AG04449 (cell line): ENCODE results near the gene GNB3.

Experiments
- CTCF ChIA-PET: fragments of 350-600 bp; formaldehyde crosslinking; extraction: SDS; loops from one replicate; lab custom pipeline; 2021; ENCODE audit warnings: antibody characterized with exemption; lab: Yijun Ruan, JAX
- POLR2A ChIA-PET: fragments of 400-600, 350-600 bp; formaldehyde crosslinking; extraction: SDS; loops from one replicate; lab custom pipeline; 2020; ENCODE audit warnings: antibody characterized with exemption, inconsistent platforms; lab: Yijun Ruan, JAX
- DNase-seq: peaks from one replicate; pipeline ENCODE4 v3.0.0-alpha.2; 2010; ENCODE audit warnings: low read depth, low spot score
- H3K4me3 ChIP-seq: 2 replicates; pipeline ENCODE4 v1.5.1; 2011; ENCODE audit warnings: low read depth, mild to moderate bottlenecking, control low read depth, low read length
- CTCF ChIP-seq: IDR thresholded peaks from one replicate; pipeline ENCODE4 v1.5.1; 2011; ENCODE audit warnings: mild to moderate bottlenecking, moderate library complexity, low read length, control low read depth, inconsistent platforms; ENCODE audit not compliant: insufficient read depth; ENCODE audit errors: missing control alignments

GNB3 gene

GRCh38 chr12:6837370-6838060 lies 3.2 kb upstream of the GNB3 start:
- ChIA-PET CTCF (interaction anchor here (6.5 to 17.9 kb wide), 3 partner anchors 10 to 84 kb away, joined by 83 to 316 read pairs (median 304); partner anchors contain the start of genes CDCA3, GNB3, GPR162 and MLF2), POLR2A (no interaction called here)
- DNase-seq = no peak
- no peak for TF ChIP-seq CTCF
- no peak overlapping the region for H3K4me3 ChIP-seq

- ChIA-PET CTCF (interaction anchor here (1.0 to 18.1 kb wide), 6 partner anchors 9 to 85 kb away, joined by 3 to 316 read pairs (median 8); partner anchors contain the start of genes MLF2, P3H3, SPSB2 and USP5), POLR2A (interaction anchor here (3.9 to 5.5 kb wide), 2 partner anchors 10 to 13 kb away, joined by 17 to 43 read pairs; partner anchors contain the start of genes CDCA3, P3H3 and USP5)
- no peak for TF ChIP-seq CTCF
- DNase-seq = no peak
- no peak overlapping the region for H3K4me3 ChIP-seq
Measured at GRCh38 chr12:6838854-6839253, 1.9 kb upstream of the GNB3 start.

GRCh38 chr12:6839482-6840201 lies 1.1 kb upstream of the GNB3 start:
- ChIA-PET CTCF (interaction anchor here (1.0 to 18.1 kb wide), 6 partner anchors 9 to 86 kb away, joined by 3 to 316 read pairs (median 8); partner anchors contain the start of genes MLF2, P3H3, SPSB2 and USP5), POLR2A (interaction anchor here (3.9 to 5.5 kb wide), 2 partner anchors 11 to 12 kb away, joined by 17 to 43 read pairs; partner anchors contain the start of genes CDCA3, P3H3 and USP5)
- no peak overlapping the region for H3K4me3 ChIP-seq
- no peak for TF ChIP-seq CTCF
- DNase-seq = no peak

GRCh38 chr12:6840330-6840729 lies 395 bp upstream of the GNB3 start:
- ChIA-PET POLR2A (interaction anchor here (1.1 to 5.5 kb wide), 3 partner anchors 11 to 28 kb away, joined by 5 to 43 read pairs (median 17); partner anchors contain the start of genes CDCA3, P3H3 and USP5), CTCF (interaction anchor here (1.6 to 18.1 kb wide), 6 partner anchors 8 to 87 kb away, joined by 5 to 316 read pairs (median 10); partner anchors contain the start of genes CDCA3, MLF2, P3H3 and SPSB2)
- no peak for DNase-seq
- TF ChIP-seq CTCF = no peak
- no peak overlapping the region for H3K4me3 ChIP-seq

GRCh38 chr12:6842075-6842474 lies 1.4 kb downstream of the GNB3 start:
- POLR2A ChIA-PET = interaction anchor here (1.1 to 5.5 kb wide), 3 partner anchors 9 to 13 kb away, joined by 3 to 43 read pairs (median 17); partner anchors contain the start of genes CDCA3, P3H3 and USP5
- DNase-seq = no peak
- CTCF ChIA-PET = interaction anchor here (0.5 to 18.1 kb wide), 5 partner anchors 9 to 89 kb away, joined by 3 to 316 read pairs (median 11); partner anchors contain the start of genes CDCA3, MLF2, P3H3 and SPSB2
- no peak overlapping the region for H3K4me3 ChIP-seq
- no peak for TF ChIP-seq CTCF
